GM12891 (cell line): ENCODE data around the gene CPM.

ENCODE experiments used
- POLR2A ChIP-seq: IDR thresholded peaks from 2 replicates; pipeline ENCODE4 v1.6.1; 2011; ENCODE audit warnings: low read depth, low read length, control low read depth
- POLR2AphosphoS5 ChIP-seq: IDR thresholded peaks from 2 replicates; pipeline ENCODE4 v1.6.1; 2011; ENCODE audit warnings: low read depth, low read length, control low read depth
- POU2F2 ChIP-seq: IDR thresholded peaks from 2 replicates; pipeline ENCODE4 v1.6.1; 2011; ENCODE audit warnings: low read depth, mild to moderate bottlenecking, control low read depth, low read length, moderate library complexity
- TAF1 ChIP-seq: IDR thresholded peaks from 2 replicates; pipeline ENCODE4 v1.6.1; 2011; ENCODE audit warnings: low read depth, low read length, control low read depth

- no peak for TF ChIP-seq POLR2A
- TF ChIP-seq POLR2AphosphoS5 = no peak
- no peak for TF ChIP-seq TAF1
- no peak for TF ChIP-seq POU2F2
Observed at GRCh38 chr12:68885381-68885780, 47.6 kb downstream of the CPM start.
